Endothelial cell of umbilical vein (primary cell): ENCODE results near the gene MDGA2. TPM values are rescaled to one million over a fixed set of nuclear protein-coding genes. Genes with fewer than 3 reads are reported as not detected.

Experiments used
- BruUV-seq: library from RNA; stranded (reverse); fragments of 400-500 nt; replicated peaks from 2 replicates; lab custom pipeline; 2021; lab: Mats Ljungman, UMichigan
- CTCF ChIA-PET: fragments of 300-600, 350-600 bp; sonication (Branson Sonifier 250); formaldehyde crosslinking; loops from one replicate; lab custom pipeline; 2021; ENCODE audit warnings: antibody characterized with exemption, inconsistent platforms; lab: Charles Lee
- POLR2A ChIA-PET: fragments of 300-600, 350-600 bp; sonication (Branson Sonifier 250); formaldehyde crosslinking; loops from one replicate; lab custom pipeline; 2021; ENCODE audit warnings: antibody characterized with exemption, inconsistent platforms; lab: Charles Lee
- DNase-seq: peaks from one replicate; pipeline ENCODE4 v3.0.0-alpha.2; 2011; ENCODE audit warnings: low read depth, low spot score
- FAIRE-seq: peaks from 2 replicates; lab custom pipeline; 2011; peaks lifted over from hg19 to GRCh38; lab: Jason Lieb, UNC
- H2AFZ ChIP-seq: 2 replicates; pipeline ENCODE4 v1.6.0; 2012; ENCODE audit warnings: low read depth, low read length, control low read depth, inconsistent platforms
- H3K27ac ChIP-seq: 2 replicates; pipeline ENCODE4 v1.5.1; 2011; ENCODE audit warnings: low read depth, mild to moderate bottlenecking, control low read depth, low read length, moderate library complexity; ENCODE audit not compliant: insufficient read depth
- H3K27me3 ChIP-seq, 2 experiments: 2 replicates each; pipeline versions ENCODE4 v1.6.0 to v1.6.1; 2011; ENCODE audit warnings: low read length in 2 of 2, mixed read lengths in 1 of 2; ENCODE audit not compliant: control insufficient read depth in 2 of 2, insufficient read depth in 2 of 2
- H3K36me3 ChIP-seq, 2 experiments: 2 replicates in 1 of 2; 3 replicates in 1 of 2; pipeline ENCODE4 v1.5.1; 2011; ENCODE audit warnings: low read length in 2 of 2, mild to moderate bottlenecking in 1 of 2, moderate library complexity in 1 of 2; ENCODE audit not compliant: control insufficient read depth in 2 of 2, insufficient read depth in 2 of 2; ENCODE audit errors: extremely low read depth in 1 of 2
- H3K4me1 ChIP-seq: 3 replicates; pipeline ENCODE4 v1.5.1; 2011; ENCODE audit warnings: mild to moderate bottlenecking, low read length; ENCODE audit not compliant: control insufficient read depth, insufficient read depth; ENCODE audit errors: extremely low read depth
- H3K4me2 ChIP-seq: 2 replicates; pipeline ENCODE4 v1.6.1; 2011; ENCODE audit warnings: low read length, control low read depth, mixed read lengths; ENCODE audit not compliant: insufficient read depth
- H3K4me3 ChIP-seq, 3 experiments: fragments of 200-600 bp in 1 of 3; sonication (generic), shearing (Covaris generic) in 1 of 3; replicated peaks in 1 of 3; 2 replicates each; pipeline ENCODE4 v1.5.1; 2011 to 2016; ENCODE audit warnings: control low read depth in 3 of 3, low read length in 3 of 3, mild to moderate bottlenecking in 2 of 3, inconsistent platforms in 1 of 3, low read depth in 1 of 3, moderate library complexity in 1 of 3; ENCODE audit not compliant: insufficient read depth in 1 of 3
- H3K79me2 ChIP-seq: 2 replicates; pipeline ENCODE4 v1.6.0; 2012; ENCODE audit warnings: low read length, inconsistent platforms; ENCODE audit not compliant: control insufficient read depth, insufficient read depth
- H3K9ac ChIP-seq: replicated peaks from 2 replicates; pipeline ENCODE3; 2011; ENCODE audit warnings: low read length, control low read depth; ENCODE audit not compliant: insufficient read depth; ENCODE audit errors: extremely low read depth
- H3K9me1 ChIP-seq: replicated peaks from 3 replicates; pipeline ENCODE4 v1.6.0; 2011; ENCODE audit warnings: mild to moderate bottlenecking, low read length; ENCODE audit not compliant: control insufficient read depth, insufficient read depth; ENCODE audit errors: extremely low read depth
- H3K9me3 ChIP-seq: replicated peaks from 2 replicates; pipeline ENCODE4 v1.5.1; 2012; ENCODE audit warnings: low read length, inconsistent platforms; ENCODE audit not compliant: control insufficient read depth, insufficient read depth
- H4K20me1 ChIP-seq: replicated peaks from 2 replicates; pipeline ENCODE3; 2011; ENCODE audit warnings: mild to moderate bottlenecking, low read length; ENCODE audit not compliant: control insufficient read depth, insufficient read depth; ENCODE audit errors: extremely low read depth
- CTCF ChIP-seq, 2 donors: IDR thresholded peaks; 1 replicate in 1 of 2; 2 replicates in 1 of 2; pipeline ENCODE4 v1.5.1; 2011; ENCODE audit warnings: low read length in 2 of 2, mild to moderate bottlenecking in 2 of 2, moderate library complexity in 2 of 2, control low read depth in 1 of 2, inconsistent platforms in 1 of 2, low read depth in 1 of 2; ENCODE audit not compliant: insufficient read depth in 1 of 2; ENCODE audit errors: extremely low read depth in 1 of 2
- EZH2 ChIP-seq: IDR thresholded peaks from 2 replicates; pipeline ENCODE4 v1.6.1; 2012; ENCODE audit warnings: borderline replicate concordance, low read depth, mild to moderate bottlenecking, moderate library complexity, low read length, inconsistent platforms; ENCODE audit not compliant: severe bottlenecking
- FOS ChIP-seq: IDR thresholded peaks from 2 replicates; pipeline ENCODE4 v1.6.1; 2011; ENCODE audit warnings: mild to moderate bottlenecking, low read length, moderate library complexity, borderline replicate concordance; ENCODE audit not compliant: insufficient read depth
- GATA2 ChIP-seq: IDR thresholded peaks from 2 replicates; pipeline ENCODE4 v1.7.0; 2011; ENCODE audit warnings: low read depth, mild to moderate bottlenecking, moderate library complexity, mixed read lengths, low read length; ENCODE audit not compliant: insufficient read length, insufficient read depth
- JUN ChIP-seq: IDR thresholded peaks from 2 replicates; pipeline ENCODE4 v1.6.1; 2011; ENCODE audit warnings: borderline replicate concordance, low read depth; ENCODE audit not compliant: insufficient read length, insufficient read depth
- MYC ChIP-seq: IDR thresholded peaks from one replicate; pipeline ENCODE4 v1.6.1; 2011; ENCODE audit warnings: mild to moderate bottlenecking, low read depth, low read length
- POLR2A ChIP-seq: IDR thresholded peaks from 2 replicates; pipeline ENCODE4 v1.6.1; 2012; ENCODE audit warnings: low read depth, mild to moderate bottlenecking, control low read depth, low read length
- POLR2AphosphoS5 ChIP-seq: IDR thresholded peaks from 2 replicates; pipeline ENCODE4 v1.6.1; 2012; ENCODE audit warnings: low read depth, mild to moderate bottlenecking, control low read depth, low read length, moderate library complexity; ENCODE audit not compliant: insufficient read depth
- dilution Hi-C: fragments of 300-500 bp; cut with MboI; formaldehyde crosslinking; loops from one replicate; pipeline ENCODE4 v1.15.0; 2019; ENCODE audit warnings: low sequenced_read_pairs; ENCODE audit not compliant: extremely low pct_ligation_motif_present
- intact Hi-C: fragments of 100-400 bp; cut with micrococcal nuclease; formaldehyde crosslinking; loops from one replicate; pipeline ENCODE4 v1.10.0; 2022
- polyA plus RNA-seq, 4 experiments: library from polyadenylated mRNA; depleted of rRNA in 3 of 4; stranded (reverse) in 3 of 4; unstranded in 1 of 4; fragments of >200 nt; gene quantifications; 2 replicates each; pipeline versions ENCODE4 v1.2.1 to v1.2.3, GENCODE V29; 2011 to 2012; ENCODE audit warnings: missing spikeins in 1 of 4
- total RNA-seq: library from RNA; stranded (reverse); gene quantifications from 2 replicates; pipeline ENCODE4 v1.2.3, GENCODE V29; 2021
- TF ChIP-seq, protein P1 (sequence below): IDR thresholded peaks from 2 replicates; pipeline ENCODE4 v1.6.1; 2011; ENCODE audit not compliant: insufficient read depth, insufficient read length

Gene MDGA2
- total and polyA plus RNA-seq, 2 donors (not counting 3 experiments of a cell fraction or from before 2014, with no cell fraction given) = not detected

DNA sequence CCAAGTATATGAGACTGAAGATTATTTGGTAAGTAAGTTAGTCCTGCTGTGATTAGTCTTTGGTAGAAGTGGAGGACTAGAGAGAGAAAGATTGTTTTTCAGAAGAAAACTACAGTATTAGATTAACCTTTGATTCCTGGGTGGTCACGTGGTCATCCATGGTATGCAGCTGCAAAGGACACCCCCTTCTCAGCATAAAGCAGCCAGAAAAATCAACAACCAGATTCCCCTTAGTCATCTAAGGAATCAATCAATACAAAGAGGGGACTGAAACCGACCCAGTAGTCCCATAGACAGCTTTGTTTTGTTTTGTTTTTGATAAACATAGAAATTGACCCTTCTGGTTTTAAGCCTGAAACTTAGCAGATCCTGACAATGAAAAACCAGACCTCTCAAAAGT, 30.3 kb upstream of the MDGA2 start:
- H3K27me3 ChIP-seq = no peaks in the 10 kb centered on the region
- no peaks in the 10 kb centered on the region for H3K79me2 ChIP-seq
- no peak overlapping the region for H3K4me2 ChIP-seq
- FAIRE-seq (no peak), DNase-seq (no peak)
- dilution Hi-C loops (no loop called here), intact Hi-C loops (no loop called here)
- no peak overlapping the region for H3K27ac ChIP-seq
- CTCF ChIA-PET = no interaction called here
- no TSS peak for BruUV-seq
- TF ChIP-seq FOS (no peak), POLR2AphosphoS5 (no peak), MYC (no peak), POLR2A (no peak), GATA2 (no peak)
- TF ChIP-seq, protein P1, sequence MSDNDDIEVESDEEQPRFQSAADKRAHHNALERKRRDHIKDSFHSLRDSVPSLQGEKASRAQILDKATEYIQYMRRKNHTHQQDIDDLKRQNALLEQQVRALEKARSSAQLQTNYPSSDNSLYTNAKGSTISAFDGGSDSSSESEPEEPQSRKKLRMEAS = no peak
- no peak overlapping the region for H3K4me3 ChIP-seq
- H3K9ac ChIP-seq = no peak overlapping the region
- POLR2A ChIA-PET = no interaction called here
- no peaks in the 10 kb centered on the region for H3K36me3 ChIP-seq
- H3K9me3 ChIP-seq = no peaks in the 10 kb centered on the region
- no peaks in the 10 kb centered on the region for H3K9me1 ChIP-seq
- H2AFZ ChIP-seq = no peak overlapping the region
- no peaks in the 10 kb centered on the region for H3K4me1 ChIP-seq
- H4K20me1 ChIP-seq = no peaks in the 10 kb centered on the region

GRCh38 chr14:47691829-47692228, 16.4 kb upstream of the MDGA2 start:
- H3K9me1 ChIP-seq = no peaks in the 10 kb centered on the region
- TF ChIP-seq, protein P1 = no peak
- TF ChIP-seq EZH2 (no peak), GATA2 (no peak), FOS (no peak), POLR2A (no peak), MYC (no peak), JUN (no peak), POLR2AphosphoS5 (no peak), CTCF (IDR thresholded peaks at IDR 0.05; ENCODE audit: extremely low read depth in 1 of 2, insufficient read depth in 1 of 2, low read depth in 1 of 2, low read length in 2 of 2) (no peak)
- H3K4me1 ChIP-seq = no peaks in the 10 kb centered on the region
- no peaks in the 10 kb centered on the region for H3K9me3 ChIP-seq
- no peaks in the 10 kb centered on the region for H3K36me3 ChIP-seq
- H3K79me2 ChIP-seq = no peaks in the 10 kb centered on the region
- H4K20me1 ChIP-seq = no peaks in the 10 kb centered on the region
- no peak overlapping the region for H2AFZ ChIP-seq
- FAIRE-seq = no peak
- dilution Hi-C loops (no loop called here), intact Hi-C loops (no loop called here)
- H3K9ac ChIP-seq = no peak overlapping the region
- no peak for DNase-seq
- H3K4me2 ChIP-seq = no peak overlapping the region
- ChIA-PET POLR2A (no interaction called here), CTCF (no interaction called here)
- no TSS peak for BruUV-seq
- H3K4me3 ChIP-seq = no peak overlapping the region
- H3K27ac ChIP-seq = no peak overlapping the region
- H3K27me3 ChIP-seq = no peaks in the 10 kb centered on the region
